ENCODE measurements around the gene CENPM.

Gene CENPM

DNA sequence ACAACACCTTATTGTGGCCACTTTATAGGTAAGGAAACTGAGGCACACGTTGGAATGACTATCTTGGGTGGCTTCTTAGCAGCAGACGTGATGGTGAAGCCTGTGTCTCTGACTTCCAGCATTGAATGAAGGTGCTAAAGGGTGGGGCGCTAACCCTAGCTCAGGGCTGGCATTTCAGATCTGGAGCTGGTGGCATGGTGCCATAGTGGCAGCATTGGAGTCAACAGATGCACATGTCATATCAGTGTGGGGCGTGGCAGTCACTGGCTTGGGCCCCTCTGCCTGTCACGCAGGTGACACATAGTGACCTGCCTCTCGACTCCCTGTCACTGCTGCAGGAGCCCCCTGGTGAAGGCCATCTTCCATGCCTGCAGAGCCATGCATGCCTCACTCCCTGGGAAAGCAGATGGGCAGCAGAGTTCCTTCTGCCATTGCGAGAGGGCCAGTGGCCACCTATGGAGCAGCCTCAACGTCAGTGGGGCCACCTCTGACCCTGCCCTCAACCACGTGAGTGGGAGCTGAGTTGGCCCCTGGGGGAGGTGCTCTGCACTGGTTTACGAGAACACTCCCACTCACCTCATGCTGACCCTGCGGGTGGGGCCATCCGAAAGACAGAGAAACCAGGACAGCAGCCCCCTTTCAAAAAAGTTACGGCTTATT is 46.8 kb downstream of the CENPM start:
- Histone ChIP-seq H3K36me3 (peaks cover 99% of the 10 kb centered on the region), H3K4me1 (ENCODE audit: control insufficient read depth in 1 of 2, insufficient read depth in 1 of 2, low read depth in 1 of 2, low read length in 1 of 2) (no peaks in the 10 kb centered on the region), H3K27ac (no peak overlapping the region), H3K9me3 (no peaks in the 10 kb centered on the region), H3K4me3 (ENCODE audit: low read depth in 1 of 2, low read length in 1 of 2) (no peak overlapping the region), H3K27me3 (no peaks in the 10 kb centered on the region)
- TF ChIP-seq, protein P1, sequence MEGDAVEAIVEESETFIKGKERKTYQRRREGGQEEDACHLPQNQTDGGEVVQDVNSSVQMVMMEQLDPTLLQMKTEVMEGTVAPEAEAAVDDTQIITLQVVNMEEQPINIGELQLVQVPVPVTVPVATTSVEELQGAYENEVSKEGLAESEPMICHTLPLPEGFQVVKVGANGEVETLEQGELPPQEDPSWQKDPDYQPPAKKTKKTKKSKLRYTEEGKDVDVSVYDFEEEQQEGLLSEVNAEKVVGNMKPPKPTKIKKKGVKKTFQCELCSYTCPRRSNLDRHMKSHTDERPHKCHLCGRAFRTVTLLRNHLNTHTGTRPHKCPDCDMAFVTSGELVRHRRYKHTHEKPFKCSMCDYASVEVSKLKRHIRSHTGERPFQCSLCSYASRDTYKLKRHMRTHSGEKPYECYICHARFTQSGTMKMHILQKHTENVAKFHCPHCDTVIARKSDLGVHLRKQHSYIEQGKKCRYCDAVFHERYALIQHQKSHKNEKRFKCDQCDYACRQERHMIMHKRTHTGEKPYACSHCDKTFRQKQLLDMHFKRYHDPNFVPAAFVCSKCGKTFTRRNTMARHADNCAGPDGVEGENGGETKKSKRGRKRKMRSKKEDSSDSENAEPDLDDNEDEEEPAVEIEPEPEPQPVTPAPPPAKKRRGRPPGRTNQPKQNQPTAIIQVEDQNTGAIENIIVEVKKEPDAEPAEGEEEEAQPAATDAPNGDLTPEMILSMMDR (IDR thresholded peaks at IDR 0.05), result no peak

DNA sequence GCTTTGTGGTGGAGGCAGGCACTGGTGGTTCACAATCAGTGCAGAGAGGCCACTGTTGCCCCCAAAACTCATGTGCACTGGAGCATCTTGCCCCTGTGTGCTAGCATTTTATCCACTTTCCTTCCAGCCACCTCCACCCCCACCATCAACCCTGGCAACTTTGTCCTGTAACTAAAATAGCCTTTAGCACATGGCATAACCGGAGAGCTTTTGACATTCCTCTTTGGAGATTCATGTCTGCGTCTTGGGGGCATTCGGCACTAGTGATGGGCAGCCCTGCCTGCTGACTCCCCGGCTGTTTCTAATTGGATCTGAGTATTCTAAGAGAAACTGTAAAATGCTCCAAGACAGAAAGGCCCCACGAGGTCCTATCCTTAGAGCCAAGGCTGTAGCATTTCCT is 47.8 kb downstream of the CENPM start:
- TF ChIP-seq, protein P1 (IDR thresholded peaks at IDR 0.05), result no peak
- H3K9me3 ChIP-seq, result no peaks in the 10 kb centered on the region
- no peaks in the 10 kb centered on the region for H3K27me3 ChIP-seq
- no peaks in the 10 kb centered on the region for H3K4me1 ChIP-seq (ENCODE audit: control insufficient read depth in 1 of 2, insufficient read depth in 1 of 2, low read depth in 1 of 2, low read length in 1 of 2)
- H3K4me3 ChIP-seq (ENCODE audit: low read depth in 1 of 2, low read length in 1 of 2), result no peak overlapping the region
- no peak overlapping the region for H3K27ac ChIP-seq
- H3K36me3 ChIP-seq, result peaks cover 99% of the 10 kb centered on the region

DNA sequence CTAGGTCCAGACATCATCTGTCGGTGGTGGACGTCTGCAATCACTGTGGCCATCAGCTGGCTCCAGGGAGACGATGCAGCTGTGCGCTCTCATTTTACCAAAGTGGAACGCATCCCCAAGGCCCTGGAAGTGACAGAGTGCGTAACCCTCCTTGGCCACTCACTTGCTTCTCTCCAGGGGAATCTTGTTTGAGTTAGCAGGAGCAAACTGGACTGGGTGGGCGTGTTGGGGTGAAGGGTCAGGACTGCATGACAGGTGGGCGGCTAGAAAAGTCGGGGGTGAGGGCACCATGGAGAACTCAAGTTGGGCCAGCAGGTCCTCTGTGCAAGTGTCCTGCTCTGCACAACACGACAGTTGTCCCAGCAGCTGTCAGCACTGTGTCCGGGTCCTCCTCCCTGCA is 48.3 kb downstream of the CENPM start:
- Histone ChIP-seq H3K36me3 (peaks cover 99% of the 10 kb centered on the region), H3K9me3 (no peaks in the 10 kb centered on the region), H3K4me3 (ENCODE audit: low read depth in 1 of 2, low read length in 1 of 2) (no peak overlapping the region), H3K4me1 (ENCODE audit: control insufficient read depth in 1 of 2, insufficient read depth in 1 of 2, low read depth in 1 of 2, low read length in 1 of 2) (no peaks in the 10 kb centered on the region), H3K27ac (no peak overlapping the region), H3K27me3 (no peaks in the 10 kb centered on the region)
- TF ChIP-seq, protein P1 (IDR thresholded peaks at IDR 0.05), result no peak

DNA sequence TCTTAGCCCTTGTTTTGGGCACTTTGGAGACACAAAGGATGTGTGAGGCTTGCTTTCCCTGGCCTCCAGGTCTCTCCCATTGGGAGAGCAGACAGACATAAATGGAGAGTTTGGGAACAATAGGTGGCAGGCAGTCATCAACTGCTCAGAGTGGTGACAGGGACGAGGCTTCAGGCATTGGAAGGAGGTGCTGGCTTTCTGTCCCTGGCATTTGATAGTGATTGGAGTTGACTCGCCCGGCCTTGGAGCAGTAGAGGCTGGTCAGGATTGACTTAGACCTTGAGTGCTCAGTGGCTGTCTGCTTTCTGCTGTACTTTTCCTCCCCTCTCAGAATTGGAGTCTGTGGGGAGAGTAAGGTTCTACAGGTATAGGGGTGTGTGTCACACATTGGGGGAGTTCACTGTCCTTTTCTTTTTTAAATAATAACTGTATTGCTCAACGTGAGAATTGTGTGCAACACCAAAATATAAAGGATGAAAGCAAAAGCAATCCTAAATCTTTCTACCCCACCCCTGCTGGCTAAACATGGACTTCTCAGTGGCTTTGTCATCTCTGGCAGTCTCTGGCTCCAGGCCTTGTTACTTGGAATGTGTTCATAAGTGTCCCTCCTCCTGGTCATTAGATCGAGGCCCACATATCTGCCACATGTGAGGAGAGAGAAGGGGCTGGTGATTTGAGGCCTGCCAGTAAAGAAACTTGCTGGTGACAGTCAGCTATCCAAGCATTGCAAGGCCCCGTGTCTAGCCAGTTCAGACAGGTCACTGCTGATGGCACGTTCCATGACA is 53.2 kb downstream of the CENPM start:
- no peaks in the 10 kb centered on the region for H3K4me1 ChIP-seq (ENCODE audit: control insufficient read depth in 1 of 2, insufficient read depth in 1 of 2, low read depth in 1 of 2, low read length in 1 of 2)
- no peak overlapping the region for H3K27ac ChIP-seq
- no peaks in the 10 kb centered on the region for H3K27me3 ChIP-seq
- no peak overlapping the region for H3K4me3 ChIP-seq (ENCODE audit: low read depth in 1 of 2, low read length in 1 of 2)
- TF ChIP-seq, protein P1 (IDR thresholded peaks at IDR 0.05), result no peak
- H3K36me3 ChIP-seq, result peaks cover 90% of the 10 kb centered on the region
- H3K9me3 ChIP-seq, result no peaks in the 10 kb centered on the region

DNA sequence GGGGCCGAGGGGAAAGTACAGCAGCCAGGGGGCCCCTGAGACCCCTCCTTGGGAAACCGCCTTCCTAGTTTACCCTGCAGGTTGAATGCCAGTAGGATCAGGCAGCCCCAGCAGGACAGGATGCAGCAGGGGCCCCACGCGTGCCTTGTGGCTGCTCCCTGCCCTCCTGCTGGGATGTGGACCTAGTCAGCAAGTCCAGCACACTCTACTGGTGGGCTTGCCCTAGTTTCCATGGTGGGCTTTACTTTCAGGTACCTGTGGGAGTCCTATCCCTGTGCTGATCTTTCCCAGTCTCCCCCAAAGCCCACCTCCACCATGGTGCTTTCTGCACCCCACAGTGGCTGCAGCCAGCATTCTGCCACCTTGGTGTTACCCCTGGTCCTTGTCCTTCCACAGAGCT is 54.2 kb downstream of the CENPM start:
- TF ChIP-seq, protein P1 (IDR thresholded peaks at IDR 0.05), result no peak
- Histone ChIP-seq H3K36me3 (peaks cover 88% of the 10 kb centered on the region), H3K27me3 (no peaks in the 10 kb centered on the region), H3K9me3 (no peaks in the 10 kb centered on the region), H3K27ac (no peak overlapping the region), H3K4me1 (ENCODE audit: control insufficient read depth in 1 of 2, insufficient read depth in 1 of 2, low read depth in 1 of 2, low read length in 1 of 2) (no peaks in the 10 kb centered on the region), H3K4me3 (ENCODE audit: low read depth in 1 of 2, low read length in 1 of 2) (no peak overlapping the region)

Data from neutrophil (primary cell).